ENCODE data around the gene PPP2R1B. TPM values are rescaled to one million over a fixed set of nuclear protein-coding genes. Genes with fewer than 3 reads are reported as not detected.

The PPP2R1B gene
- total RNA-seq, 1 donor from 2014 or later = 12.7 TPM

GRCh38 chr11:111749646-111750045 lies 16.5 kb downstream of the PPP2R1B start:
- DNase-seq (ENCODE audit: low read depth) = no peak

GRCh38 chr11:111748035-111748804 lies 18.0 kb downstream of the PPP2R1B start:
- DNase-seq (ENCODE audit: low read depth) = peak; percentile 53

- peak; percentile 34 for DNase-seq (ENCODE audit: low read depth)
These were observed 20.3 kb downstream of the PPP2R1B start for GRCh38 chr11:111745719-111746504.

DNA sequence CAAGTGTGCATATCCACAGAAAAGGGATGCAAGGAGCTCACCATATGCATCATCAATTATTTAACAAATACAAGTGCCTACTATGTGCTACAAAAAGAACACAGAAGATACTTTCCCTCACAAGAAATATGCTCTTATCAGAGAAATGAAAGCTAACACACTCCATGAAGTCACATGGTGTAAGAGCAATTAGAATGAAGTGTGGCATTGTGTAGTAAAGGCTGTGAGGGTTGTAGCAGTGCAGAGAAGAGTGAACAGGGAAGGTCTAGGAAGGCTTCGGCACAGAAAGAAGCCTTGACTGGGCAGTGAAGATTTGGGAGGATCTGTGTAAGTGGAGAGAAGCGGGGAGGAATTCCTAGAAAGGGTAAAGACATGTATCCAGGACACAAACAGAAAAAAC lies 22.5 kb downstream of the PPP2R1B start:
- DNase-seq (ENCODE audit: low read depth) = no peak

DNA sequence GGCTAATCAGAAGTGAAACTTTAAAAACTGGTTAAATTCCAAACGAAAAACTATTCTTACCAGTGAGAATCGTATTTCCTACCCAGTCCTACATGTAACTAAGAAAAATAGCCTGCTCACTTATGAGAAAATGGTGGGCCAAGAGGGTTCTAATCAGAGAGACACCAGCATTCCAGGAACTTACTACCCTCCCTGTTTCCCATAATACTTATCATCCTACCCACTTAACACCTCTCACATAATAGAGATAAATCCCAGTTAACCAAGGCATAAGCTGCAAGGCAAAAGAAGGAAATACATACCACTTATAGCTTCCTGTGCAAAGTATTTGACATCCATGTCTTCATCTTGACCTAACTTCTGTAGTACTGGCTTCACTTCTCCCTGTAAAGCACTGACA lies 24.4 kb downstream of the PPP2R1B start:
- DNase-seq (ENCODE audit: low read depth) = no peak

DNA sequence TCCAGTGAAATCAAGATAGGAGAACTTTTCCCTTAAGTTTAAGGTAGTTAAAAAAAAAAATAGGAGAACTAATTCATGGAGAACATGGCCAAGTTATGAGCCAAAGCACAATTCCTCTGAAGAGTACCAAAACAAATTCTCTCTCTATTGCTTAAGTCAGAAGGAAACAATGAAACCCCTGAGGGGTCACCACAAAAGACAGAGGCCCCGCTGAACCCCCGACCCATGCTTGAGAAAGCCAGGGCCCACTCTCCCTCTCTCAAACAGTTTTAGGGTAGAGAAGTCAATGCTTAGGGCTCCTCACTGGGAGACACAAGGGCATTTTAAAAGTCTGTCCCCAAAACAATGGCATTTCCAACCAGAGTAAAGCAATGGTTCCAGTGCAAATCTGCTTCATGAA lies 26.9 kb downstream of the PPP2R1B start:
- DNase-seq (ENCODE audit: low read depth) = no peak

- DNase-seq (ENCODE audit: low read depth) = peak; percentile 14
These were observed 28.6 kb downstream of the PPP2R1B start for GRCh38 chr11:111737444-111738210.

DNA sequence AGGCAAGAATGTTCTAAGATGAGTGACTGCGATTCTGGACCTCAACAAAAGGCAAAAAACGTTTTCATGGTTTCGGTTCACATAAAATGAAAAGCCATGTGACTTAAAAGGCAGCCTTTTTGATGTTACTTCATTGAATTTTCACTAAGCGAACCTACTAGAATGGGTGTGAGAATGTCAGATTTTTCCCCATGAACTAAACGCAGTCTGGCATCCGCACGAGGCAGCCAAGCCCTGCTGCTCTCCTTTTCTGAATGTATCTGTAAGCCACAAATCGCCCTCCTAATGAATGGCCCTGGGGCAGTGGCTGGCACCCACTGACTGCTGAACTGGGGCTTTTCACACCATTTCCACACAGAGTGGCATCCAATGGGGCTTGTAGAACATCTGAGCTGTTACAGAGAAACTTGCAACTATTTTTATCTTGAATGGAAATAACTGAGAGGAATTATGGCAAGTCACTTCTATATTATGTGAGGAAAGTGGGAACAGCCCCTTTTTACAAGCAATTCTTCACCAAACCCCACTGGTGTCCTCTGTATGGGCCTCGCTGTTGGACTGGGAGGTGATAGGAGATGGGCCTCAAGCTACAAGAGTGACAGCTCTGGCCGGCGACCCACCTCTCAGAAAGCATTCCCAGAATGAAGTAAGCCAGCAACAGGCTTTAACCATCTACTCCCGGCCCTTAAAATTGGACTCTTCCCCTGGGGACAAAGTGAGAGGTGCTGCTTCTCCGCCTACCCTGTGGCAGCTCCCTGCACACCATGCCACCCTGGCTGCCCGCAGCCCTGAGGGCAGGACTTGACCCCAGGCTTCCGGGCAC lies 29.4 kb downstream of the PPP2R1B start:
- DNase-seq (ENCODE audit: low read depth) = no peak

GRCh38 chr11:111736181-111736590 lies 30.0 kb downstream of the PPP2R1B start:
- DNase-seq (ENCODE audit: low read depth) = peak; percentile 90

DNA sequence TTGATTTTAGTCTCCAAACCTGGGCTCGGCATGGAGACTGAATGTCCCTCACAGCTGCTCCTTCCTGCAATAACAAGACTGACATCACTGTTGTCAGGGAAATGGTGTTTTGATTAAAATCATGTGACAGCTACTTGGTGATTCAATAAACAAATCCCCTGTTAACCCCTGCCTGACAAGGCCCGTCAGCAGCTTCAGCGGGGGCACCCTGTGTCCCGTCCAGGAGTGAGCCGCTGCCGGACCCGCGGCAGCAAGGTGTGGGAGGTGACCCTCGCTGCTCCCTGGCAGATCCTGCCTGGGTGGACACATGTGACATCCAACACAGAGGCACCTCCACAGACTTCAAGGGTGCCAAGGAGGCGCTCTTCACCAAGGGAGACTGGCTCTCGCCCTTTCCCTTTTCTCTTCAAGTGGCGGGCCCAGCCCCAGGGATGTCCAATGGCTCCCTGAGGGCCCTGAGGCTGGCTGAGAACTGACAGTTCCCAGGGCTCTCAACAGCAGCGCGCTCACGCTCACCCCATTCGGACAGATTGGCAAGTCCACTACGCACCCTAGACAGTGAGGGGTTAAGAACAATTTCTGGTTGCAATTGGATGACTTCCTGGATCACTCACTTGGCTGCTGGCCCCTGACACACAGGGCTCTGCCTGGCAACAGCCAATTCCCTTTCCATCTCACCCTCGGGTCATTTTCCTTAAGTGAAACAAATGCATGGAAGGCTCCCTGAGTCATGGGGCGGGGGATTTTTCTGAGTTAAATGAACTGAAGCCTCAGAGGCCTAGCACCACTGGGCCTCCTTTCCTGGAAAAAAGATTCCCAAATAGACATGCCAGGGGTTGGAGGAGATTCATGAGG lies 30.7 kb downstream of the PPP2R1B start:
- peak; percentile 97 for DNase-seq (ENCODE audit: low read depth)

DNA sequence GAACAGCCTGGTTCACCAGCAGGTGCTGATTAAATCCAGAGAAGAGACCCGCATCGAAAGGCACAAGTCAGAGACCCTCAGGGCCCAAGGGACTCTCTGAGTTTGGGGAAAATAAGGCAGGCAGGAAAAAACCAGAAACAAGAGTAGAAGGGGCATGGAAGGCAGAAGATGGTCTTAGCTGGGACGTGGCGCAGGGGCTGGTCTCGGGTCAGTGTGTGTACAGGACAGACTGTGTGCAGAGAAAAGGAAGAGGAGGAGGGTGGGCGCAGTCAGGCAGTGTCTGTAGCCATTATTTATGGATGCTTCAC lies 31.3 kb downstream of the PPP2R1B start:
- no peak for DNase-seq (ENCODE audit: low read depth)

- peak; percentile 42 for DNase-seq (ENCODE audit: low read depth)
These were observed 31.9 kb downstream of the PPP2R1B start for GRCh38 chr11:111734101-111734953.

GRCh38 chr11:111733611-111734088 lies 32.5 kb downstream of the PPP2R1B start:
- DNase-seq (ENCODE audit: low read depth) = peak; percentile 17

DNA sequence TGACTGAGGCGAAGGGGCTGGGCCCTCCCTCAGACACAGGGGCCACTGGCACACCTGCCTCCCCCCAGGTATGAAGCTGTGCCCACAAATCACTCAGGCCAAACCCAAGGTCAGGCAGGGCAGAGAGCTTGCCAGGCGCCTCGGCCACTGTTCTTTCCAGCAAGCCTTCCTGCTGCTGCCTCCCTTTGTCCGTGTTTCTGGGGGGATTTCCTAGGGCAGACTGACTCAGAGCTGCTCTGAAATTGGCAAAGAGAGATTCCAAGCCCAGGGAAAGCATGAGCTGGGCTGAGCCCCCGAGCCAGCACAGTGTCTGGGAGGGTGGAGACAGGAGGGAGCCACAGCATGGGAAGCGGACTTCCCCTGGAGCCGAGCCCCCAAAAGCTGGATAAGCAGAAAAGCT lies 33.2 kb downstream of the PPP2R1B start:
- DNase-seq (ENCODE audit: low read depth) = peak; percentile 69

GRCh38 chr11:111731821-111732220 lies 34.4 kb downstream of the PPP2R1B start:
- DNase-seq (ENCODE audit: low read depth) = no peak

GRCh38 chr11:111730871-111731591 lies 35.2 kb downstream of the PPP2R1B start:
- peak; percentile 39 for DNase-seq (ENCODE audit: low read depth)

GRCh38 chr11:111729831-111730311 lies 36.3 kb downstream of the PPP2R1B start:
- peak; percentile 13 for DNase-seq (ENCODE audit: low read depth)
